Measurements from ENCODE around the gene SLC25A29. TPM values are rescaled to one million over a fixed set of nuclear protein-coding genes. Genes with fewer than 3 reads are reported as not detected.

Gene SLC25A29
- total and polyA plus RNA-seq, 2 of the 13 experiments (the other 11 are each of a cell fraction or from before 2014, with no cell fraction given) = 12.2 to 17.2 TPM

DNA sequence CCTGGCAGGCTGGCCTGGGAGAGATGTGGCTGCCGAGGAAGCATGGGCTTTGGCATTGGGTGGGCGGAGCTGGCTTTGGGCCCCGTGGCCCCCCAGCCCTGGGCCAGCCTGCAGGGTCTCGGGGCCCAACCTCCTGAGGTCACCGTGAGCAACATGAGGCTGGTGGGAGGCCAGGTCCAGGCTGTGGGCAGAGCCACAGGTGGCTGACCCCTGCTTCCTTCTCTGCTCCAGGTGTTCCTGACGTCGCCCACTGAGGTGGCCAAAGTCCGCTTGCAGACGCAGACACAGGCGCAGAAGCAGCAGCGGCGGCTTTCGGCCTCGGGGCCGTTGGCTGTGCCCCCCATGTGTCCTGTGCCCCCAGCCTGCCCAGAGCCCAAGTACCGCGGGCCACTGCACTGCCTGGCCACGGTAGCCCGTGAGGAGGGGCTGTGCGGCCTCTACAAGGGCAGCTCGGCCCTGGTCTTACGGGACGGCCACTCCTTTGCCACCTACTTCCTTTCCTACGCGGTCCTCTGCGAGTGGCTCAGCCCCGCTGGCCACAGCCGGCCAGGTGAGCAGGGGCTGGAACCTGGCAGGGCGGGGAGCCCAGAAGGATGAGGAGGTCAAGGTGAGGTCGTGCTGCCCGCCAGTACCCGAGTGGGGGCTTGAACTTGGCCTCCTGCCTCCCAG, 22.4 kb upstream of the SLC25A29 start (continued):
- TF ChIP-seq BRD4 (CRISPR knock-in tag; IDR thresholded peaks at IDR 0.05) (peak; percentile 25; the same call in 1 of the 2 replicates), BHLHE40 (IDR thresholded peaks at IDR 0.05; ENCODE audit: low read length) (no peak), ZNF263 (CRISPR knock-in tag; IDR thresholded peaks at IDR 0.05) (0 out of 2 replicates have a peak, but pooled peaks have one; percentile 19), MAFK (conservative IDR thresholded peaks at IDR 0.05 in 1 of 2, IDR thresholded peaks at IDR 0.05 in 1 of 2; ENCODE audit: low read length in 2 of 2) (no peak), POLR2A (IDR thresholded peaks at IDR 0.05; ENCODE audit: insufficient read depth in 1 of 2, low read depth in 2 of 2, low read length in 2 of 2) (peak; percentile 81 to 85), MBD4 (IDR thresholded peaks at IDR 0.05; ENCODE audit: borderline replicate concordance, low read length) (no peak), KLF16 (CRISPR knock-in tag; IDR thresholded peaks at IDR 0.05) (peak in 1 of 2 experiments; percentile 46; a peak in 1 of 4 replicates), ZNF7 (CRISPR knock-in tag; IDR thresholded peaks at IDR 0.05) (no peak), RFX3 (CRISPR knock-in tag; IDR thresholded peaks at IDR 0.05) (no peak), PCBP2 (optimal IDR thresholded peaks at IDR 0.05; ENCODE audit: low read depth, low read length, poor library complexity, severe bottlenecking) (no peak), YEATS2 (CRISPR knock-in tag; IDR thresholded peaks at IDR 0.05; ENCODE audit: borderline replicate concordance) (no peak), ZBTB20 (CRISPR knock-in tag; IDR thresholded peaks at IDR 0.05; ENCODE audit: borderline replicate concordance, low read depth) (no peak), PITX1 (CRISPR knock-in tag; IDR thresholded peaks at IDR 0.05) (peak; percentile 36; the same call in 1 of the 2 replicates), TAF1 (CRISPR knock-in tag; IDR thresholded peaks at IDR 0.05) (peak; percentile 54; the same call in 1 of the 2 replicates), SOX5 (CRISPR knock-in tag; IDR thresholded peaks at IDR 0.05; ENCODE audit: borderline replicate concordance) (no peak), POLR2G (IDR thresholded peaks at IDR 0.05; ENCODE audit: low read depth, low read length) (peak; percentile 85), GABPB1 (CRISPR knock-in tag; IDR thresholded peaks at IDR 0.05) (peak; percentile 70; the same call in 1 of the 2 replicates), SETDB1 (CRISPR knock-in tag; IDR thresholded peaks at IDR 0.05; ENCODE audit: borderline replicate concordance) (no peak), MEF2D (CRISPR knock-in tag; IDR thresholded peaks at IDR 0.05) (no peak)
- TF ChIP-seq, protein P1, sequence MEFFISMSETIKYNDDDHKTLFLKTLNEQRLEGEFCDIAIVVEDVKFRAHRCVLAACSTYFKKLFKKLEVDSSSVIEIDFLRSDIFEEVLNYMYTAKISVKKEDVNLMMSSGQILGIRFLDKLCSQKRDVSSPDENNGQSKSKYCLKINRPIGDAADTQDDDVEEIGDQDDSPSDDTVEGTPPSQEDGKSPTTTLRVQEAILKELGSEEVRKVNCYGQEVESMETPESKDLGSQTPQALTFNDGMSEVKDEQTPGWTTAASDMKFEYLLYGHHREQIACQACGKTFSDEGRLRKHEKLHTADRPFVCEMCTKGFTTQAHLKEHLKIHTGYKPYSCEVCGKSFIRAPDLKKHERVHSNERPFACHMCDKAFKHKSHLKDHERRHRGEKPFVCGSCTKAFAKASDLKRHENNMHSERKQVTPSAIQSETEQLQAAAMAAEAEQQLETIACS (CRISPR knock-in tag; IDR thresholded peaks at IDR 0.05) = no peak
- TF ChIP-seq, protein P2, sequence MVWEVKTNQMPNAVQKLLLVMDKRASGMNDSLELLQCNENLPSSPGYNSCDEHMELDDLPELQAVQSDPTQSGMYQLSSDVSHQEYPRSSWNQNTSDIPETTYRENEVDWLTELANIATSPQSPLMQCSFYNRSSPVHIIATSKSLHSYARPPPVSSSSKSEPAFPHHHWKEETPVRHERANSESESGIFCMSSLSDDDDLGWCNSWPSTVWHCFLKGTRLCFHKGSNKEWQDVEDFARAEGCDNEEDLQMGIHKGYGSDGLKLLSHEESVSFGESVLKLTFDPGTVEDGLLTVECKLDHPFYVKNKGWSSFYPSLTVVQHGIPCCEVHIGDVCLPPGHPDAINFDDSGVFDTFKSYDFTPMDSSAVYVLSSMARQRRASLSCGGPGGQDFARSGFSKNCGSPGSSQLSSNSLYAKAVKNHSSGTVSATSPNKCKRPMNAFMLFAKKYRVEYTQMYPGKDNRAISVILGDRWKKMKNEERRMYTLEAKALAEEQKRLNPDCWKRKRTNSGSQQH (CRISPR knock-in tag; IDR thresholded peaks at IDR 0.05; ENCODE audit: low read depth) = no peak; the same call in 1 of the 2 replicates
- TF ChIP-seq, protein P3, sequence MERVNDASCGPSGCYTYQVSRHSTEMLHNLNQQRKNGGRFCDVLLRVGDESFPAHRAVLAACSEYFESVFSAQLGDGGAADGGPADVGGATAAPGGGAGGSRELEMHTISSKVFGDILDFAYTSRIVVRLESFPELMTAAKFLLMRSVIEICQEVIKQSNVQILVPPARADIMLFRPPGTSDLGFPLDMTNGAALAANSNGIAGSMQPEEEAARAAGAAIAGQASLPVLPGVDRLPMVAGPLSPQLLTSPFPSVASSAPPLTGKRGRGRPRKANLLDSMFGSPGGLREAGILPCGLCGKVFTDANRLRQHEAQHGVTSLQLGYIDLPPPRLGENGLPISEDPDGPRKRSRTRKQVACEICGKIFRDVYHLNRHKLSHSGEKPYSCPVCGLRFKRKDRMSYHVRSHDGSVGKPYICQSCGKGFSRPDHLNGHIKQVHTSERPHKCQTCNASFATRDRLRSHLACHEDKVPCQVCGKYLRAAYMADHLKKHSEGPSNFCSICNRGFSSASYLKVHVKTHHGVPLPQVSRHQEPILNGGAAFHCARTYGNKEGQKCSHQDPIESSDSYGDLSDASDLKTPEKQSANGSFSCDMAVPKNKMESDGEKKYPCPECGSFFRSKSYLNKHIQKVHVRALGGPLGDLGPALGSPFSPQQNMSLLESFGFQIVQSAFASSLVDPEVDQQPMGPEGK (CRISPR knock-in tag; IDR thresholded peaks at IDR 0.05) = peak; percentile 78; the same call in 1 of the 2 replicates
- TF ChIP-seq, protein P4, sequence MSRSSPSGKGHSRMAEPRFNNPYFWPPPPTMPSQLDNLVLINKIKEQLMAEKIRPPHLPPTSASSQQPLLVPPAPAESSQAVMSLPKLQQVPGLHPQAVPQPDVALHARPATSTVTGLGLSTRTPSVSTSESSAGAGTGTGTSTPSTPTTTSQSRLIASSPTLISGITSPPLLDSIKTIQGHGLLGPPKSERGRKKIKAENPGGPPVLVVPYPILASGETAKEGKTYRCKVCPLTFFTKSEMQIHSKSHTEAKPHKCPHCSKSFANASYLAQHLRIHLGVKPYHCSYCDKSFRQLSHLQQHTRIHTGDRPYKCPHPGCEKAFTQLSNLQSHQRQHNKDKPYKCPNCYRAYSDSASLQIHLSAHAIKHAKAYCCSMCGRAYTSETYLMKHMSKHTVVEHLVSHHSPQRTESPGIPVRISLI (CRISPR knock-in tag; IDR thresholded peaks at IDR 0.05; ENCODE audit: borderline replicate concordance) = 0 out of 2 replicates have a peak, but pooled peaks have one; percentile 27
